ENCODE data around the gene NR1H4.
"Not testable (repeated sequence)": the region's sequence is repeated elsewhere in the genome, so short reads cannot be mapped to it uniquely, and the experiment has no call there.

NR1H4 gene

DNA sequence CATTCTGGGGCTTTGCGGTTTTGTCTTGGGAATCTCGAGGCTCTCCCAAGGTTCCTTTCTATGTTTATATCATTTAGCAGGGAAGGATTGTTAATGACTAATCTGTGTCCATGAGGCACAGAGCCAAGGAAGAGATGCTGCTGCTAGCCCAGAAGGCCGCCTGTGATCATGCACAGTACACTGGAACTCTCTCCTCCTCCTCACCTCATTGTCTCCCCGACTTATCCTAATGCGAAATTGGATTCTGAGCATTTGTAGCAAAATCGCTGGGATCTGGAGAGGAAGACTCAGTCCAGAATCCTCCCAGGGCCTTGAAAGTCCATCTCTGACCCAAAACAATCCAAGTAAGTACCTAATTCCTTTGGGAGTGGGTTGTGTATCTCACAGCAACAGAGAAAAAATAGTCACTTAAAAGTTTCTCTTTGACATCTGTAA, at the start of gene NR1H4:
Gene NR1H4, plus strand, starts transcription at position 151 of the 435 bp plus-strand sequence. CDS start 19,458 bp downstream, outside the sequence.
- no peak for DNase-seq

DNA sequence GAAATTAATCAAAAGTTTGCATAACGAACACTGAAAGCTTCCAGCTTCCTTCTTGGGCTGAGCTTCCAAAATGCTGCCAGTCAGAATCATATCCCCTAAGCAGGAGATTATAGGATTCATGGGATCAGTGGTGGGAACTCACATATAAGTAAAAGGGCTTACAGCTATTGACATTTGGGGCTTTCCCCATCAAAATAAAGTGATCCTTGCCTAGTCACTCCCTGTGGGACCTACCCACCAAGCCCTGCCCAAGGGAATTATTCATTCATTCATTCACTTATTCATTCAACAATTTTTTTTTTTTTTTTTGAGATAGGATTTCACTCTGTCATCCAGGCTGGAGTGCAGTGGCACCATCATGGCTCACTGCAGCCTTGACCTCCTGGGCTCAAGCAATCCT, 47.5 kb upstream of the NR1H4 start:
- DNase-seq: no peak

DNA sequence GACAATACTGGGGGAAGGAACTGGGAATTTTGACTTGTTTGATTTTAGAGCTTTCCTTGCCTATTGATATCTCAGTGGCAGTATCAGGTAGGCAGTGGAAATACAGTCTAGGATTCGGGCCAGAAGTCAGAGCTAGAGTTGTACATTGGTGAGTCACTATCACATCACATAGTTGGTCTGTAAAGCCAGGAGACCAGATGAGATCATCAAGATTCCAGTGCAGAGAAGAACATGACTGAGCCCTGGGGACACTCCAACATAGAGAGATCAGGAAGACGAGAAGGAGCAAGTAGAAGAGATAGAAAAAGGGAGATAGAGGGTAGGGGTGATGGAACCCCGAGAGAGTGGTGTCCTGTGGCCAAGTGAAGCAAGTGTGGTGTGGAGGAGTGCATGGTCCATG, 46.6 kb upstream of the NR1H4 start:
- no peak for DNase-seq

DNA sequence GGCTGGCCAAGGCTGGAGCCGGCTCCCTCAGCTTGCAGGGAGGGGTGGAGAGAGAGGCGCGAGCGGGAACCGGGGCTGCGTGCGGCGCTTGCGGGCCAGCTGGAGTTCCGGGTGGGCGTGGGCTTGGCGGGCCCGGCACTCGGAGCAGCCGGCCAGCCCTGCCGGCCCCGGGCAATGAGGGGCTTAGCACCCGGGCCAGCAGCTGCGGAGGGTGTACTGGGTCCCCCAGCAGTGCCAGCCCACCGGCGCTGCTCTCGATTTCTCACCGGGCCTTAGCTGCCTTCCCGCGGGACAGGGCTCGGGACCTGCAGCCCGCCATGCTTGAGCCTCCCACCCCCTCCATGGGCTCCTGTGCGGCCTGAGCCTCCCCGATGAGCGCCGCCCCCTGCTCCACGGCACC, 43.4 kb upstream of the NR1H4 start:
- DNase-seq: not testable (repeated sequence)

DNA sequence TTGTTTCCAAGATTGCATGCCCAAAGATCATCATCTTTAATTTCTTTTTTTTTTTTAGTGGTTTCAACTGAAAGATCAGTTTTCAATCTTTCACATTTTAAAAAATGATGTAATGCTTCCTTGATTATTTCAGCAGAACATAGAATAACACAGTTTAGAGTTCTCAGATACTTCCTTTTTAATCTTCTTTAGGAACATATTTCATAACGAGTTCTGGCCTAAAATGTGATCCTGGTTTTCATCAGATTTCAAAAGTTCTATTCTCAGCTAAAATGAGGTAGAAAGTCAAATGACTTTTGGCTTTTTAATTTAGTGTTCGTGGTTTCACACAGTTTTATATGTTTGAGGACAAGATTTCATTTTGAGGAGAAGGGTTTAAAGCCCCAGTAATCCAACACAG, 40.0 kb upstream of the NR1H4 start:
- no peak for DNase-seq

DNA sequence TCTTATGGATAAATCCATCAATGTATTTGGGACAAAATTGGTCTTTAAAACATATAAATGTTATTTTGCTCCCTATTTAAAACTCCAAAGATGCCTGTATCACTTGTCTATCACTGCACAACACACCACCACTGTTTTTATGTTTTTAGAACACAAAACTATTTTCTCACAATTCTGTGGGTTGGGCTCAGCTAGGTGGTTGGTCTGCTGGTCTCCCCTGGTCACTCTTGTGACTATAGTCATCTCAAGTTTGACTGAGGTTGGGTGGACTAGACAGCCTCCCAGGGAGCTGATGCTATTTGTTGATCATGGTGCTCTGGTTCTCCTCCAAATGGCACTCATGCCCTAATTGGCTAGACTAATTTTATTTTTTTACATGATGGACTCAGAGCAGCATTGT, 39.5 kb upstream of the NR1H4 start:
- no peak for DNase-seq

DNA sequence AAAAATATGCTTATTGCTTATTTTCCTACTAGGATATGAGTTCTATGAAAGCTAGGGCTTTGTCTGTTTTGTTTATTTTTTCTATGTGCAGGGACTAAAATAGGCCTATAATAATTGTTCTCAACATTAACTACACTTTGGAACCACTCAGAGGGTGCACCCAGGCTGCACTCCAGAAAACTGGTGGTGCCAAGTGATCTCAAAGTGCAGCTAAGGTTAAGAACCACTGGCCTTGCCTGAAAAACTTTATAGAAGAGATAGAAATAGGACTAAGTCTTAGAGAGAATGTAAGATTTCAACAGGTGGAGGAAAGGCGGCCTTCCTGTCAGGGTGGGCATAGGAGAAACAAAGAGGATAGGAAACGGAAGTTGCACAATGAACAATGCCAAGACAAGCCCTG, 37.7 kb upstream of the NR1H4 start:
- no peak for DNase-seq

DNA sequence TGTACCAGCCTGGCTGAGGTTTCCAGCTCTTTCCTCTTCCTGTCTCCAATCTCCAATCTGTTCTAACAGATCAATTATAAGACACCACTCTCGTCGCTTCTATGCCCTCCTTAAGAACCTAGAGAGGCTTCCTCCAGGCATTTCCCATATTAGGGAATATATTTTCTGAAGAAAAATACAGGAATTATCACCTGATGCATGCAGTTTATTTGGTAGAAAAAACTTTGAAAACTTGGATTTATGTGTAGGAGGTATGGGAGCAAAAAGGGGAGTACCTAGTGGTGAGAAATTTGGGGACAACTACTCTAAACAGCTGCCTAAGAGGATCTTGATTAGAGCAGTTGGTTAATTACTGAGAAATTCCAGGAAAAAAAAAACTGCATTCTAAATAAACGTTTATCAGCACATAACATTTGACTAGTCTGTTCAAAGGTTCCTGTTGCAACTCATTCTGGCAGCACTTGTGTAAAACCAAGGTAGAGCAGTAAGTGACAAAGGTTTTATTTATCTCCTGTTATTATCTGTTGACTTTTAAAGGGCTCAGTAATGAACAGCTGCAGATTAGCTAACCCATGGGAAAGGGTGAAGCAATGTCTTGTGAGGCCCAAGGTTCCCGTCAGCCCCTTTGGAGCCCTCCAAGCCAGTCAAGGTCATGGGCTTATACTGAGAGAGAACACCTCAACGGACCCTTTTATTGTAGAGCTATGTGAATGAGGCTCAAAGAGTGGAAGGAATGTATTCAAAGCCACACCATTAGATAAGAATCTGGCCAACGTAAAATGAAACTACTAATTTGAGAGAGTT, 36.4 kb upstream of the NR1H4 start:
- DNase-seq: peak; percentile 94

DNA sequence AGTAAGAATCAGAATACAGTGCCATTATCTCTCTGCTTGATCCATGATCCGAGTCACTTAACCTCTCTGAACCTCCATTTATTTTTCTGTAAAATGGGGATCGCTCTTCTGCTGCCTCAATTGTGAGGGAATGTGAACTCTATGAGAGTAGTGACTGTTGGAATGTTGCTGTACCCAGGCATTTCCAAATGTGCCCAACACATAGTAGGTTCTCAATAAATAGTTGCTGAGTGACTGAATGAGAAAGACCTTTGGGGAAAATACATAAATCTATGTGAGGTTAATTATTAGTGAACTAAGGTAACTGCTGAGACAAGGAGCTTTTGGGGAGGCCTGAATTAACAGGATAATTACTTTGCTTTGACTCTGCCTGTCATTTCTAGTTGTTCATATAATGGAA, 33.9 kb upstream of the NR1H4 start:
- no peak for DNase-seq

DNA sequence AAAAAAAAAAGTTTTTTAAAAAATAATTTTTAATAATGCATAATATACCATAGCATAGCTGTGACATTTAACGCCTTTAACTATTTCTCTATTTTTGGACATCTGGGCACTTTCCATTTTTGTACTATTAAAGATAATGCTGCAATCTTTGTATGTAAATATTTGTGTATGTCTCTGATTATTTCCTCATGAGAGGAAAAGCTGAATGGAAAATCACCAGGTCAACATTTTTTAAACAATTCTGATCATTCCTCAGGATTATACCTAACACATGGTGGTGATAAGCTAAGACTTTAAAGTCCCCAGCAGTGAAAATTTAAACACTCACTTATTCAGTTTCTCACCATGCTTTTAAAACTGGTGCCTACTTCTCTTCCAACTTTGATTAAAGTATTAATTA, 31.3 kb upstream of the NR1H4 start:
- DNase-seq: no peak

DNA sequence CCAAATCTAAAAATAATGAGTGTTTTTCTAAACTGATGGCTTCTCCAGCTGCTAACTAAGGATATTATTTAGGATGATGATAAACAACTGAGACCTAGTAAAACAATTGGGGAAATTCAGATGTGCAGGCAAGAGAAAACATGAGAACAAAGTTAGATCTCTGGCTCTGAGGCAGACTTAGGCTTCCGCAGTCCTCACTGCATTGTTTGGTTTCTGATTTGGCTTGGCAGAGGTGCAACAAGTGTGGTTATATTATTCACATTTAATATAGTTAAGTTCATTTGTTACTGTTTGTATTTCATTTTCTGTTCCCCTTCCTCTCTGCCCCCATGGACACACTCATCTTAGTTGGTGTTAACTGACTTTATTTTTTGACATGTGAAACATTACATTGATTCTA, 30.2 kb upstream of the NR1H4 start:
- DNase-seq: no peak

DNA sequence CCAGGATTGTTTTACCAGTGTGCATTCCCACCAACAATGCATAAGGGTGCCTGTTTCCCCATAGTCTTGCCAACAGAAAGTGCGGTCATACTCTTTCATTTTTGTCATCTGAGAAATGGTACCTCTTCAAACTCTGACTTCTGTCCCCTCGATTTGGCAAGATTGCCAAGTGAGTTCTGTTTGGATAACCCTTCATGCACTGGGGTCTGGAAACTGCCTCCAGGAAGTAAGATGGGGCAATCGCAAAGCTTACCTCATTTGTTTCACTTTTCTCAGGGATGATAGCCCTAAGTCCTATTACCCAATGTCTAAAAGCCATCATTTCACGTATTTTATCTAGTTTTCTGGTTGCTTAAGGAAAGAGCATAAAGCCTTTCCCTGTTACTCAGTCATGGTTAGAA, 28.6 kb upstream of the NR1H4 start:
- no peak for DNase-seq

DNA sequence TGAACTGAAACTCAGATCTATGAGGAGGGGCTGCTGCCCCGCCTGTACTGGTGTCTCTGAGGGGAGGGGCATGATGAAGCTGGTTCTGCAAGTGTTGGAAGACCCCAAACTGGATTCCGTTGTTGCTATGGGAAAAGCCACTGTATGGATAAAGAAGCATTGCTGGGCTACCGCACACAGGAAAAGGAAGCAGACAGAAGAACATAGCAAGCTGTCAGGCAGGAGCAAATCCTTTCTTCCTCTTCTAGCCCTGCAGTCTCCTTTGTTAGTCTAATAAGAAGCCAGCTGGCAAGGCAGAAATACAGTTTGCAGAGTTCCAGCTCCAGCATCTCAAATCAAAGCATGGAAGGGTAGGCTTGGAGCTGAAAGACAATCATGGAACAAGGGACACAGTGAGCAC, 26.3 kb upstream of the NR1H4 start:
- no peak for DNase-seq

DNA sequence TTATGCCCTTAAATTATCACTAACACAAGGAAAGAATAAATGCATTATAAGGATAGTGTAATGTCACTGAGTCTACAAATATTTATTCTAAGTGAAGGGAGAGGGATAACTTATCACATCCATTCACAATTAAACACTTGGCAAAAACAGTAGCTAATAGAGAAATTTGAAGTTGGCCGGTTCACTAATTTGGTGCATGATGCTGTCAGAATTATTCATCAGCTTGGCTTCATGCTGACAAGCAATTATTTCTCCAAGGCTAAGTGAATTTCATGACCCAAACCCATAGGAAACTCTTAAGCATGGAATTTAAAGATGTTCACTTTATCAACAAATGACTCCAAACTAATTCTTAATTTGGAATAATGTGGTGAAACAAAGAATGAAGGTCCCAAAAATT, 25.0 kb upstream of the NR1H4 start:
- DNase-seq: no peak

DNA sequence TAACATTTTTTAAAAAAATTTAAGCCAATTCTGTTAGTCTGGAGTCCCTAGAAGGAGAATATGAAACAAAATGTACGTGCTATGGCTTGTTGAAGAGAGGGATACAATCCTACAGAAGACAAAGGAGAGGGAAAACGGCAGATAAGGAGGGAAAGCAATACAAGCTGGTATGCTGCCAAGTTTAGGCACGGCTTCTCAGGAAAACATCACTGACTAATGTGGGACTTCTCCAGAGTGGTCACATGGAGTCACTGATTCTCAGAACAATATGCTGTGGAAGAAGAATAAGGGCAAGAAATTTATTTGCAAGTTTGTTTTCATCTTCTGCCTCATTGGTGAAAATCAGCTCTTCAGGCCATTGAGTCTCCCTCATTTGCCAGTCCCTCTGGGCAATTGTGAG, 22.9 kb upstream of the NR1H4 start:
- DNase-seq: no peak

DNA sequence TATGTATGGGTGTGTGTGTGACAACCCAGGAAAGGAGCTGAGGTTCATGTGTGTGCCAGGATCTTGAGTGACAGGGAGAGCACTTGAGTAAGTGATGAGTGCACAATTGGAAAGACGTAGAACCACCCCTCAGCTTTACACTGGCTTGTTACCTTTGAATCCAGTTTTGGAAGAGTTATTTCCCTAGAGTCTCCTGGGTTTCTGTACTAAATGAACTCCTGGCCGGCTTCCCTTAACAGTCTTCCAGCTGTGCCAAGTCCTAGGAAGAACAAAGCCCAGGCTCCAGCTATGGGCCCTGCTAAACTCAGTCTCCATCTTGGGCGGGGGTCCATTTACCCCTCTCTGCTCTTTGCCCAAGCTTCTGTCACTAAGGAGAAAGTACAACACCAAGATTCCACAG, 19.7 kb upstream of the NR1H4 start:
- no peak for DNase-seq

DNA sequence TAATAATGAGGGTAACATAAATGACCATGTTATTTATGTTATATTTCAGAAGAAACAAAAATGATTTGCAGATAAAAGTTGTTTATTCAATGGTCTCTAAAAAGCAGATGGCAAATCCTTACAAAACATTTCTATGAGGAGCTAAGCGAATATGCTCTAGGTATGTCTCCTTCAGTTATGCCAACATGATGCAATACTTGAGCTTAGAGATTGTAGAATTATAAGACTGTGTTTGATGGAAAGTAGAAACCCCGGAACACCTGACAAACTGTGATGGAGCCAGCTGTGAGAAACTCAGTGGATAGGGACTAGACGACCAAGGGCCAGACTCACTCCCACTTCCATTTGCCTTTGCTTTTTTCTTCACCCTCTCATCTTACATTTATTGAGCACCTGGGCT, 17.8 kb upstream of the NR1H4 start:
- DNase-seq: no peak

DNA sequence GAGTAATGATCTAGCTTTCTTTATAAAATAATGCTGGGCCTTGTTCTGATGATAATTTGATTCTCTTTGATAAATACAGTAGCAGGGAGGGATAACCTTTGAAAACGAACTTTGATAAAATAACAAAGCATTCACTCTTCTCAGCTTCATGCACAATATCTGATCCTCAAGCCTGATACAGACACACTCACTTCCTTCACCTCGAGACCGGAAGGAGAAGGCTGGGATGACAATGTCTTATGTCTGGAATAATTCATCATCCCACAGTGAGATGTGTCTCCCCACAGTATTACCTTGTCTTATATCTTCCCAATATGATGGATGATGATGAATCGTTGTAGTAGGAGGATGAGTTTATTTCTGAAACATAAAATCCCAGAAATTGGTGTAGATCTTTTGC, 15.5 kb upstream of the NR1H4 start:
- no peak for DNase-seq

DNA sequence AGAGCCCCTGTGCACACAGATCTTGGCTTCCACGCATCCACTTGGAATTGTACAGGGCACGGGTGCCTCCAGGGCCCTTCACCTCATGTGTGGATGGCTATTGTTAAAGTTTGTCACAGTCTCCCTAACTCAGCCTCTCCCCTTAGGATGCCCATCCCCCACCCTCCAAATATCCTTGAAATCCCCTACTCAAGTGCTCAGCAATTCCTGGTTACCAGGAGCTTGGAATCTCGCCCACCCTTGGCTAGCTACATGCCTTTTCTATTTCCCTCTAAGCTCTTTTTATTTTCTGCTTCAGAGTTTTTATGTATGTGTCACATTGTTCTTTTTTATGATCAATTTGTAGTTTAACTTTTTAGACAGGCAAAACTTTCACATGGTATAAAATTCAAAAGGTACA, 13.0 kb upstream of the NR1H4 start:
- DNase-seq: no peak

DNA sequence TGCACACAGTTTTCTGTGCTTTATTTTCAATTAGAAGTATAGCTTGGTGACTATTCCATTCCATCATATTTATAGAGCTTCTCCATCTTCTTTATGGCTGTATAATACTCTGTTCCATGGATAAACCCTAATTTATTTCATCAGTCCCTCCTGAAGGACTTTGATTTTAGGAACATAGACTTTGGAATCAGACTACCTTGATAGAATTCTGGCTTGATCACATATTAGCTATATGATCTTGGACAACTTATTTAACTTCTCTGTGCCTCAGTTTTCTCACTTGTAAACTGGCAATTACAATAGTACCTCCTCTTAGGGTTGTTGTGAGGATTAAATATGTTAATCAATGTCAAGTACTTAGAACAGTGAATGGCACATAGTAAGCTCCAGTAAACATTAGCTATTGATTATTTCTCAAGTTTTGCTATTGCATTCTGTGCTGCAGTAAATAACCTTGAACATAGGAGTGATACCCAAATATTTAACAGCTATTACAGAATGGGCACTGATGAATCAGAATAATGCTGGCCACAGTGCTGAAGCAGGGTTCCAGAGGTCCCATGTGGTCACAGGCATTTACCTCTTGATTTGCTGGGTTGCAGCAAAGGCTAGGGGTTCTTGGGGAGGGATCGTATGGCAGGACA, 12.2 kb upstream of the NR1H4 start:
- DNase-seq: no peak

DNA sequence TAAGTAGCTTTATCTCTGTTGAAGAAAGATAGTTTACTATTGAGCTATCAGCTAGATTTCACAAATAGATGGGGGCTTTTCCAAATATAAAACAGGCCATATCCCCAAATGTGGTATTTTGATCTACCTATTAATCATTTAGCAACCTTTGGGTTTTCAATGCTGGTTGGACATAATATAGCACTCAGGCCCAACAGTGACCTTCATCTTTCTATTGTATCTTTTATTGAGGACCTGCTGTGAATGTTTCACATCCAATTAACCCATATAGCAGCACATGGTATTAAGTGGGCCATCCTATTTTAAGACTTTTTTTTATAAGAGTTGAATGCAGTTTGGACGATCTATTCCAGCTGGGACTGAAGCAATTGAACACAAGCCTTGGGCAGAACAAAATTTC, 10.0 kb upstream of the NR1H4 start:
- DNase-seq: no peak

DNA sequence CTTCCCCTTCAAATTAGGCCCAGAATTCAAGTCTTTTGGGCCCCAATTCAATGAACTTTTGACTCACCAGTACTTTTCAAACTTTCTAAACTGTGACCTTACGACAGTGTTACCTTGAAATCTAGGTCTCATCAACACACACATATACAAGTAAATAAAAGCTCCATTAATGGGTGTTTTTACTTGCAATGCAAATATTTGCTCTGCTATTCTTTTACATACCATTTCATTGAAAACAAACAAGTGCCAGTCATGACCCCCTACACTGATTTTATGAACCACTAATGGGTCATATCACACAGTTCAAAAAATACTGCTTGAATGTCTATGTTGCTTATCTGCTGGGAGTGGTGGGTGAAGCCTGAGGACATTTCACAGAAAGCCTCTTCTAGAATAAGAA, 9.1 kb upstream of the NR1H4 start:
- no peak for DNase-seq

DNA sequence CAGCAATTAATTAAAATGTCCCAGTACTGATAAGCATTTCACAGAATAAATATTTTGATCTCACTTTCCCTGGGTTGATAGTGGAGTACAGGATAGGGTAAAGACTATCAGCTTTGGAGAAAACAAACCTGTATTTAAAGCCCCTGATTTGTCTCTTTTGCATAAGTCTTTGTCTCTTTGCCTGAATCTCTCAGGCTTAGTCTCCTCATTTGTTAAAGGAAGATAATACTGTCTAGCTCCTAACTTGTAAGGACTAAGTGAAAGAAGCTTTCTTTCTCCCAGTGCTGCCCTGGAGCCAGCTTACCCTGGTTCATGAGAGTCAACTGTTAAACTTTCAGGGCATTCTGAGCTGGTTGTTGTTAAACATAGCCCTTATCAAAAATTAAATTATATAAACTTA, 5.5 kb upstream of the NR1H4 start:
- DNase-seq: no peak

DNA sequence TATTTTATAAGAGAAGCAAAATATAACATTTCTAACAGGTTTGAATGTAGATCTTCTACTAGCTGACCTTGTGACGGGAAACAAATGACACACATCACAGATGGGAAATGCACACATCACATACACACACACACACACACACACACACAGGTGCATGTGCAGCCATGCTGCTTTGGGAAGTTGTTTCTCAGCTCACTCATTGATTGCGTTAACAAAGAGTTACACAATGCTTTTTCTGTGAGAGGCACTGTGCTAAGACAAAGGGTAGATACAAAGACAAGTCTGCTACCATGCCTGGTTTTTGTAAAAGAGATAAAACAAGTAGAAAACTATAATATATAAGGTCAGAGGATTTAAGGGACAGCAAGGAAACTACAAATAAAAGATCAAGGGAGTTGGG, 1.3 kb upstream of the NR1H4 start:
- DNase-seq: no peak
